ENCODE measurements around the gene MSRB3. TPM values are rescaled to one million over a fixed set of nuclear protein-coding genes. Genes with fewer than 3 reads are reported as not detected.

MSRB3 gene
- total RNA-seq, 1 donor from 2014 or later, result not detected

DNA sequence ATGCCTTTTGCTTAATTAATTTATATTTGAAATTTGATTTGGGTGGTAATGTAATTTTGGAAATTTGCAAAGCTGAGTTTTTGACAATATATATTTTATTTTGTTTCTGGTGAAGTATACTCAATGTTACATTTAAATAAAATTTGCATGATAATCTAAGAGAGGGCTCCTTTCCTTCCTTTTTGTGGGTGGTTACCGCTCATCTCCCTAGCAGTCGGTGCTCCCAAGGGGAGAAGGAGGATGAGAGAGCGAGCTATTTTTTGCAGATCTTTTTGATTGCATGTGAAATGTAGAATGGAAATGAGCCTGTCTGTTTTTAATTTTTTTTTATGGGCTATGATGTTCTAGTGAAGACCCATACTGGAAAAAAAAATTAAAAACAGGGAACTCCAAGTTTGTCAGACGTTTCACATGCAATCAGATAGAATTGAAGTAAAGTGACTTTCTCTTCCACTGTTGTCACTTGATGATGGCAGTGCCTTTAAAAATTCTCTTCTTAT lies 39.8 kb downstream of the MSRB3 start:
- H3K27ac Mint-ChIP-seq, result no peak overlapping the region
- H3K27me3 Mint-ChIP-seq (ENCODE audit: insufficient read depth), result peaks cover 4% of the 10 kb centered on the region
- no peaks in the 10 kb centered on the region for H3K4me1 Mint-ChIP-seq (ENCODE audit: low read depth)
- DNase-seq (ENCODE audit: low spot score), result no peak
- H3K9me3 Mint-ChIP-seq, result no peaks in the 10 kb centered on the region
- H3K36me3 Mint-ChIP-seq (ENCODE audit: low read depth), result no peaks in the 10 kb centered on the region
- intact Hi-C loops (cut with micrococcal nuclease), result loop anchor here (10.0 kb wide), 1 partner anchor 423 kb away; no protein-coding TSS in a partner anchor
- no peak overlapping the region for H3K4me3 Mint-ChIP-seq

- no peak overlapping the region for H3K27ac Mint-ChIP-seq
Measured at GRCh38 chr12:65319688-65320200, 41.3 kb downstream of the MSRB3 start.

GRCh38 chr12:65323070-65323469 lies 44.6 kb downstream of the MSRB3 start:
- intact Hi-C loops (cut with micrococcal nuclease), result no loop called here
- H3K4me3 Mint-ChIP-seq, result no peak overlapping the region
- H3K27me3 Mint-ChIP-seq (ENCODE audit: insufficient read depth), result peaks cover 6% of the 10 kb centered on the region
- no peaks in the 10 kb centered on the region for H3K36me3 Mint-ChIP-seq (ENCODE audit: low read depth)
- no peak for DNase-seq (ENCODE audit: low spot score)
- no peaks in the 10 kb centered on the region for H3K4me1 Mint-ChIP-seq (ENCODE audit: low read depth)
- H3K27ac Mint-ChIP-seq, result no peak overlapping the region
- no peaks in the 10 kb centered on the region for H3K9me3 Mint-ChIP-seq

More at GRCh38 chr12:65319688-65320200, 41.3 kb downstream of the MSRB3 start:
- intact Hi-C loops (cut with micrococcal nuclease), result loop anchor here (10.0 kb wide), 1 partner anchor 425 kb away; no protein-coding TSS in a partner anchor
- Mint-ChIP-seq H3K4me1 (ENCODE audit: low read depth) (no peaks in the 10 kb centered on the region), H3K4me3 (no peak overlapping the region), H3K9me3 (no peaks in the 10 kb centered on the region), H3K36me3 (ENCODE audit: low read depth) (no peaks in the 10 kb centered on the region), H3K27me3 (ENCODE audit: insufficient read depth) (peaks cover 4% of the 10 kb centered on the region)
- no peak for DNase-seq (ENCODE audit: low spot score)

GRCh38 chr12:65324056-65324455 lies 45.6 kb downstream of the MSRB3 start:
- Mint-ChIP-seq H3K4me1 (ENCODE audit: low read depth) (no peaks in the 10 kb centered on the region), H3K4me3 (no peak overlapping the region), H3K36me3 (ENCODE audit: low read depth) (no peaks in the 10 kb centered on the region), H3K9me3 (no peaks in the 10 kb centered on the region), H3K27ac (no peak overlapping the region), H3K27me3 (ENCODE audit: insufficient read depth) (peaks cover 6% of the 10 kb centered on the region)
- DNase-seq (ENCODE audit: low spot score), result no peak
- intact Hi-C loops (cut with micrococcal nuclease), result no loop called here

- no peak overlapping the region for H3K27ac Mint-ChIP-seq
- DNase-seq (ENCODE audit: low spot score), result no peak
- intact Hi-C loops (cut with micrococcal nuclease), result no loop called here
- H3K27me3 Mint-ChIP-seq (ENCODE audit: insufficient read depth), result peaks cover 6% of the 10 kb centered on the region
- no peak overlapping the region for H3K4me3 Mint-ChIP-seq
- H3K4me1 Mint-ChIP-seq (ENCODE audit: low read depth), result no peaks in the 10 kb centered on the region
- H3K9me3 Mint-ChIP-seq, result no peaks in the 10 kb centered on the region
- H3K36me3 Mint-ChIP-seq (ENCODE audit: low read depth), result no peaks in the 10 kb centered on the region
Measured at GRCh38 chr12:65324551-65324950, 46.1 kb downstream of the MSRB3 start.

DNA sequence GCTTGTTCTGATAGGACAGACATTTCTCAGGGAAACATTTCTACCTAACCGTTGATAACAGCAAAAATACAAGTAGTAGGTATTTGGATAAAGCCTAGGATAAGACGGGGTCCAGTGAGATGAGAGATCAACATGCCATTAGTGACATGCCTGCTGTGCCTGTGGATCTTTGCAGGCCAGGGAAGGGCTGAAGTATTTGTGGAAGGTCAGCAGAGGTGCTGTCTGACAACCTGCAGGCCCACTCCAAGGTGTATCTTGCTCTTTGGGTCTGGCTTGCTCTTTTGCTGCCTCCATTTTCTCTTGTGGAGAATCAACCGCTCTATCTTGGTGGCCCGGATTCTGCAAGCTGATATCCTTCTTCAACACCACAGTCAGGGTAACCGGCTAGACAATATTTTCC lies 46.7 kb downstream of the MSRB3 start:
- Mint-ChIP-seq H3K27ac (no peak overlapping the region), H3K4me1 (ENCODE audit: low read depth) (no peaks in the 10 kb centered on the region), H3K27me3 (ENCODE audit: insufficient read depth) (peaks cover 6% of the 10 kb centered on the region), H3K4me3 (no peak overlapping the region), H3K9me3 (no peaks in the 10 kb centered on the region), H3K36me3 (ENCODE audit: low read depth) (no peaks in the 10 kb centered on the region)
- DNase-seq (ENCODE audit: low spot score), result no peak
- intact Hi-C loops (cut with micrococcal nuclease), result no loop called here

DNA sequence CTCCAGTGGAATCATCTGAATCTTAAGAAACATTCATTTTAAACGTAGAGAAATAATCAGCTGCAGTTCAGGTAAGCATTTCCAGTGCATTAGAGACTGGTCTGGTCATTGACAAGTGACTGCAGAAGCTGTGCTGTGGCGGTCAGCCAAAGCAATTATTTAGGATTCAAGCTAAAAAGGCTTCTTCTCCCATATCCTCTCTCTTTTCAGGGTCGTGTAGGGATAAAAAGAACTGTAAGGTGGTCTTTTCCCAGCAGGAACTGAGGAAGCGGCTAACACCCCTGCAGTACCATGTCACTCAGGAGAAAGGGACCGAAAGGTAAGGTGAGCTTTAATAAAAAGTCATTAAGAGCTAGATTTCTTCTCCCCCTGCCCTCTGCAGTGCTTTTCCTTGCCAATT lies 48.1 kb downstream of the MSRB3 start:
- H3K4me3 Mint-ChIP-seq, result no peak overlapping the region
- H3K4me1 Mint-ChIP-seq (ENCODE audit: low read depth), result no peaks in the 10 kb centered on the region
- peaks cover 6% of the 10 kb centered on the region for H3K27me3 Mint-ChIP-seq (ENCODE audit: insufficient read depth)
- H3K36me3 Mint-ChIP-seq (ENCODE audit: low read depth), result no peaks in the 10 kb centered on the region
- no peak overlapping the region for H3K27ac Mint-ChIP-seq
- no peak for DNase-seq (ENCODE audit: low spot score)
- H3K9me3 Mint-ChIP-seq, result no peaks in the 10 kb centered on the region
- intact Hi-C loops (cut with micrococcal nuclease), result no loop called here

GRCh38 chr12:65327207-65328076 lies 49.0 kb downstream of the MSRB3 start:
- H3K27me3 Mint-ChIP-seq (ENCODE audit: insufficient read depth), result peaks cover 6% of the 10 kb centered on the region
- no peak overlapping the region for H3K4me3 Mint-ChIP-seq
- no peaks in the 10 kb centered on the region for H3K9me3 Mint-ChIP-seq
- H3K27ac Mint-ChIP-seq, result no peak overlapping the region
- no peaks in the 10 kb centered on the region for H3K36me3 Mint-ChIP-seq (ENCODE audit: low read depth)
- H3K4me1 Mint-ChIP-seq (ENCODE audit: low read depth), result no peaks in the 10 kb centered on the region
- no peak for DNase-seq (ENCODE audit: low spot score)
- intact Hi-C loops (cut with micrococcal nuclease), result no loop called here

DNA sequence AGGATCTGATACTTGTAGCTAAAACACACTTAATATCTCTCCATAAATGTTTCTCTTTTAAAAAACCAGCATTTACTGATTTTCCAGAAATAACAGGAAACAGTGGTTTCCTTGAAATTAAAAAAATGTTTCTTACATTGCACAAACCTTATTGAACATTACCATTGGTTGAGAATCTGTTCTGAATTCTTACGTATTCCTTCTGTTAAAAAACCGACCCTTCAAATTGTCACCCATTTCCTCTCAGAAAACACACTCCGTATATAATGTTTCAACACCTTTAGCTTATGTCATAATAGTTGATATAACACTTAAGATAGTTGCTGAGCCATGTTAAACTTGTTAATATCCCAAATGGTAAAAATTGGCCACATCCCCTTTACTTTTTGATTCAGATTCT lies 51.2 kb downstream of the MSRB3 start:
- intact Hi-C loops (cut with micrococcal nuclease), result no loop called here
- Mint-ChIP-seq H3K27me3 (ENCODE audit: insufficient read depth) (peaks cover 6% of the 10 kb centered on the region), H3K36me3 (ENCODE audit: low read depth) (no peaks in the 10 kb centered on the region), H3K27ac (no peak overlapping the region), H3K4me3 (no peak overlapping the region), H3K4me1 (ENCODE audit: low read depth) (no peaks in the 10 kb centered on the region), H3K9me3 (no peaks in the 10 kb centered on the region)
- DNase-seq (ENCODE audit: low spot score), result no peak

- no peak for DNase-seq (ENCODE audit: low spot score)
- H3K4me3 Mint-ChIP-seq, result no peak overlapping the region
- H3K27me3 Mint-ChIP-seq (ENCODE audit: insufficient read depth), result peaks cover 6% of the 10 kb centered on the region
- intact Hi-C loops (cut with micrococcal nuclease), result no loop called here
- H3K27ac Mint-ChIP-seq, result no peak overlapping the region
- H3K9me3 Mint-ChIP-seq, result no peaks in the 10 kb centered on the region
- no peaks in the 10 kb centered on the region for H3K4me1 Mint-ChIP-seq (ENCODE audit: low read depth)
- no peaks in the 10 kb centered on the region for H3K36me3 Mint-ChIP-seq (ENCODE audit: low read depth)
Measured at GRCh38 chr12:65330331-65330730, 51.8 kb downstream of the MSRB3 start.

DNA sequence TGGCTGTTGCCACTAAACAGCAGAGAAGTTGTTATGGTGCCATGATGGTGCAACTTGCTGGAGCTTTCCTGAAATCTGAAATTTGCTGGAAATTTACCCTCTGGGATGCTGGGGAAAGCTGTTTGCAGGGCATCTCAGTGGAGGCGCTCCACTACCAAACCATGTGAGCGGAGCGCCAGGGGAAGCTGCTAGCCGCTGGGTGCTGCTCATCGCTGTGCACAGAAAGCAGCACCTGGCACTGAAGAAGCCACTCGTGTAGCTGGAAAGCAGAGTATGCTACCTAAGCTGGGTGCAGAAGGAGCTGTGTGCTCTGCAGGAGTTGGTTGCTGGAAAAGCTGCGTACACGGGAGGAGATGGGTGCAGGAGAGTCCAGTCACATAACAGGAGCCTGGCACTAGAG lies 53.0 kb downstream of the MSRB3 start:
- intact Hi-C loops (cut with micrococcal nuclease), result no loop called here
- H3K36me3 Mint-ChIP-seq (ENCODE audit: low read depth), result no peaks in the 10 kb centered on the region
- H3K27ac Mint-ChIP-seq, result no peak overlapping the region
- no peaks in the 10 kb centered on the region for H3K9me3 Mint-ChIP-seq
- peaks cover 4% of the 10 kb centered on the region for H3K27me3 Mint-ChIP-seq (ENCODE audit: insufficient read depth)
- H3K4me1 Mint-ChIP-seq (ENCODE audit: low read depth), result no peaks in the 10 kb centered on the region
- no peak overlapping the region for H3K4me3 Mint-ChIP-seq
- DNase-seq (ENCODE audit: low spot score), result no peak

DNA sequence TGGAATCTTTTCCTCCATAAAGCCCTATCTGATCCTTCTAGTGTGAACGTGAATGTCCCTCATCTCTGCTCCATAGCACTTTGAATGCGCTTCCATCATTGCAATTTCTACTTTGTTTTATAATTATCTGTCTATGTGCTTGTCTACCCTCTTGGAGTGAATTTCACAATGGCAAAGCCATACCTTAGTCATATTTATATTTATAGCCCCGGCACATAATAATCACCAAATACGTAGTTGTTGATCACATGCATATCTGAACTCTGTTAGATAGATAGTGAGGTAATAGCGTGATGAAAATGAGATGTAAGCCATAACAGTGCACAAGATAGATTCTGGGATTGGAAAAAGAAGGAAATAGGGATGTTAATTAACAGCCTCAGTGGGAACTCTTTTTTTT lies 55.2 kb downstream of the MSRB3 start:
- intact Hi-C loops (cut with micrococcal nuclease), result no loop called here
- Mint-ChIP-seq H3K9me3 (no peaks in the 10 kb centered on the region), H3K4me3 (no peak overlapping the region), H3K4me1 (ENCODE audit: low read depth) (no peaks in the 10 kb centered on the region), H3K36me3 (ENCODE audit: low read depth) (no peaks in the 10 kb centered on the region), H3K27ac (no peak overlapping the region), H3K27me3 (ENCODE audit: insufficient read depth) (no peaks in the 10 kb centered on the region)
- no peak for DNase-seq (ENCODE audit: low spot score)

DNA sequence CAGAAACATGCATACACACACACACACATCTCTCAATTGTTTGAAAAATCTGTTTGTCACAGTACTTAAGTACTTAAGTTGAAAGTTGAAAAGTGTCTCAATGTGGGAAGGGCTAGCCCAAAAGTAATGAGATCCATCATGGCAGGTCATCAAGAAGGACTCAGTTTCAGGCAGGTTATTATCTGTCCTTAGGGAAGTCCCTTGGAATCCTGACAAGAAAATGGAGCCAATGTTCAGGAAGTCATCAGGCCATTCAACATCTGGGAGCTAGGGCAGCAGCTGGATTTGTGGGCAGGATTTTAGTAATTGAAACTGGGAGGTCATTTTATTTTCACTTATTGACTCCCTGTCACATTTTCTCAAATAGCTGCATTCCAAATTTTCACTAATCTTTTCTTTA lies 56.0 kb downstream of the MSRB3 start:
- Mint-ChIP-seq H3K27ac (no peak overlapping the region), H3K36me3 (ENCODE audit: low read depth) (no peaks in the 10 kb centered on the region), H3K4me1 (ENCODE audit: low read depth) (no peaks in the 10 kb centered on the region), H3K27me3 (ENCODE audit: insufficient read depth) (no peaks in the 10 kb centered on the region), H3K9me3 (no peaks in the 10 kb centered on the region), H3K4me3 (no peak overlapping the region)
- intact Hi-C loops (cut with micrococcal nuclease), result no loop called here
- no peak for DNase-seq (ENCODE audit: low spot score)

Measured in activated T-helper 1 cell treated with anti-CD3 and anti-CD28 coated beads, Interleukin-12 subunit alpha, Interleukin-12 subunit beta, Interleukin-2, Interleukin-4 antibody, amounts not matched to agents 30 ng/mL and 10 ng/mL and 1 ng/mL, durations not matched to agents 14 hours and 24 hours and 36 hours (primary cell).